Activated CD8-positive, alpha-beta memory T cell treated with anti-CD3 and anti-CD28 coated beads, Interleukin-2, amount 50 U/mL, for 24 hours (primary cell): ENCODE results near the gene SUCLG1.

Experiments used
- DNase-seq: peaks from one replicate; pipeline ENCODE4 v3.0.0-alpha.2; 2020; ENCODE audit errors: extremely low read depth

Gene SUCLG1

GRCh38 chr2:84461310-84461709, 2.2 kb upstream of the SUCLG1 start:
- DNase-seq: no peak

- no peak for DNase-seq
Observed at GRCh38 chr2:84460670-84461069, 1.6 kb upstream of the SUCLG1 start.

GRCh38 chr2:84459944-84460429, 907 bp upstream of the SUCLG1 start:
- DNase-seq: no peak

- no peak for DNase-seq
Observed at GRCh38 chr2:84458551-84459017, 496 bp downstream of the SUCLG1 start.

GRCh38 chr2:84457686-84458085, 1.4 kb downstream of the SUCLG1 start:
- DNase-seq: no peak

- no peak for DNase-seq
Observed at GRCh38 chr2:84456156-84456555, 2.9 kb downstream of the SUCLG1 start.

- DNase-seq: no peak
Observed at GRCh38 chr2:84454581-84454980, 4.5 kb downstream of the SUCLG1 start.

DNA sequence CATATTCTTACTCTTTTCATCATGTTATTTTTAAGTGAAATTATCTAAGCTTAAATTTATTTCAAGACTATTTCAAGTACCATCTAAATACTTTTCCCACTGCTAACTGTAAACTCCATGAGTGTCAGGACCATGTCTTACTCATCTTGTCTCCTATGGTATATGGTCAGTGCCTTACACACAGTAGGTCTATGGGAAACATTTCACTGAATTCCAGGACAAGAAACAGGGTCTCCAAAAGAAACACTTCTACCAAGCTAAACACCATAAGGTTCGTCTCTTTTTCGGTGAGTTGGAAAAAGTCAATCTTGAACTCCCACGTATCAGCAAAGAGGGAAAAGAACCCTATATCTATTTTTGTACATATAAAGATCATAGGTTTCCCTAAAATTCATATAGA, 6.5 kb downstream of the SUCLG1 start:
- no peak for DNase-seq

- DNase-seq: no peak
Observed at GRCh38 chr2:84451579-84451978, 7.5 kb downstream of the SUCLG1 start.

- DNase-seq: no peak
Observed at GRCh38 chr2:84450288-84451227, 8.5 kb downstream of the SUCLG1 start.

- no peak for DNase-seq
Observed at GRCh38 chr2:84449711-84450110, 9.4 kb downstream of the SUCLG1 start.

DNA sequence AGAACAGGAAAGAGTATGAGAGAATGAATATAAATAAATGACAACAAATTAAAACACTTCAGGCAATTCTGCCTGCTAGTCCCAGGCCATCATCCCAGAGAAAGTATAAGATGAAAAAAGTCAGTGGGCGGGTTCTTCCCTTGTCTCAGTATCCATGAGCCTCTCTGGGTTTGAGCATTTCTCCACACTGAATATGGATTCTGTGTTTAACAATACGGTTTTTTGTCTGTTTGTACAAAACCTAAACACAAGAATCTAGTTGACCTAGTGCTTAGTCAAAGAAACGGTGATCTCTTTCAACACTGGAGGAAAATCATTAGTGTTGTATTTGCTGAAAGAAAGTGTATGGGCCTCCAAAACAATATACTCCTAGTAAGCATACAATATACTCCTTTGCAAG, 10.0 kb downstream of the SUCLG1 start:
- no peak for DNase-seq

DNA sequence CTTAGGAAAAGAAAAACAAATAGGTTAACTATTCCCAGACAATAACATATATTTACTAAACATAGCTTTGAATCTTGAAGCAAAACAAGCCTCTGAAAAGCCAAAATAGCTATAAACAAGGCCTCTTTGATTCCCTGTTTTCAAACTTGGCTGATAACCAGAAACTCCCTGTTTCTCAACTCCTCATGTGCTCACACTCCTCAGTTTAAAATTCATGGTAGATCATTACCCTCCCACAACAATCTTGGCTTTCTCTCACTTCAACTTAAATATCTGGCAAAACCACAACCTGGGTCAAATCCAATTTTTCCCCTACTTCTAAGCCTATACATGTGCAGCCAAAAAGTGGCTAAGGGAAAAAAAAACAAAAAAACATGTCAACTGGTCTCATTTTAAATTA, 15.6 kb downstream of the SUCLG1 start:
- DNase-seq: no peak

GRCh38 chr2:84442888-84443287, 16.2 kb downstream of the SUCLG1 start:
- DNase-seq: no peak

- DNase-seq: no peak
Observed at GRCh38 chr2:84441505-84441904, 17.6 kb downstream of the SUCLG1 start.

GRCh38 chr2:84441036-84441435, 18.0 kb downstream of the SUCLG1 start:
- DNase-seq: no peak

GRCh38 chr2:84435345-84436025, 23.6 kb downstream of the SUCLG1 start:
- DNase-seq: no peak

DNA sequence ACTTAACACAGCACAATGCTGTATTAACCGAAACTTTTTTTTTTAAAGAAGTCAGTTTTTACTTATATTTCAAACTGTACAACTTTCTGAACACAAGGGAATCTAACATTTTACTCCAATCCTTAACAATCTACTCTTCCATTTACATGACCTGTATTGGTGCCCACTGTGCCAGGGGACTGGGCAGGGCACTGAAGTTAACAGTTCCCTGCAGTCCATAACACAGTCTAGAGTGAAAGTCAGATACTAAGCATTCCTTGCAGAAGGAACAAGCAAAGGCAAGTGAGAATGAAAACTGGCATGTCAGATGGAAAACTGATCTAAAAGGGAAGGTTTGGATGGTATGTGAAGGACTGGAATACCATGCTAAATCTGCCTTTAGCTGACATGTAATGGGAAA, 29.8 kb downstream of the SUCLG1 start:
- DNase-seq: no peak

DNA sequence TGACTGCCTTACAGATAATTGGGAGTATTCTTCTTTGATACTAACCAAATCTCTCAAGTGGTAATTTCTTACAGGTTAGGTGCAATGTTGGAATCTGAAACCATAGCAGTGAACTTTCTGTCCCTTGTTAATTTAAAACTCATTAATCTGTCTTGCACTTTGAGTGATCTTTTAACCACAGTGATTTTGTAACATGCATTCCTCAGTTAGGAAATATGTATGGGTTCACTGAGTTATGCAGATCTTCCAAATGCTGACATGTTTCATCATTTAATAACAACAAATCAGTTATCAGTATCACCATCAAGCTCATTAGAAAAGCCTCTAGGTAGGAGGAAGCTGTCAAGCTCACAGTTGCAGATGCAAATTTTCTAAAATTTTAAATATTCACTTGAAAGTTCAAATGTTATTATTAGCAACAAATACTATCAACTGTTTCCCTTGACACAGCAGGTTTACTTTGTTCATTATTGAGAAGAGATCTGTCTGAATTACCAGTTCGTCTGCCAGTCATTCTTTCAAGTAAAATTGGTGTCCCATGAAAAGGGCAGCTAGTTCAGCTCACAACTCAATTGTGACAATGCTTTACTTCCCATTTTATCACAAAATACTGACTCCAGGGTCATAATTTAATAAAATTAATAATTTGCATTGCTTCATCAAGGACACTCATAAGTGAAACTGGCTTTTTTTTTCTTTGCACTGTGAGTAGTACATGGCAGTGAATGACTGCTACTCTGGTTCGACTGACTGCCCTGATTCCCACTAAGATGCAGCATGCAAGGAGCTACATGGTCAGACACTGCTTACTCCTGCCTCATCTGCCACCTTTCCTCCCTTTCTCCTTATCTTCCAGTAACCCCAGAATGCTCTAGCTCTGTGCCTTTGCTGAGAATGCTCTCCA, 31.6 kb downstream of the SUCLG1 start:
- no peak for DNase-seq

DNA sequence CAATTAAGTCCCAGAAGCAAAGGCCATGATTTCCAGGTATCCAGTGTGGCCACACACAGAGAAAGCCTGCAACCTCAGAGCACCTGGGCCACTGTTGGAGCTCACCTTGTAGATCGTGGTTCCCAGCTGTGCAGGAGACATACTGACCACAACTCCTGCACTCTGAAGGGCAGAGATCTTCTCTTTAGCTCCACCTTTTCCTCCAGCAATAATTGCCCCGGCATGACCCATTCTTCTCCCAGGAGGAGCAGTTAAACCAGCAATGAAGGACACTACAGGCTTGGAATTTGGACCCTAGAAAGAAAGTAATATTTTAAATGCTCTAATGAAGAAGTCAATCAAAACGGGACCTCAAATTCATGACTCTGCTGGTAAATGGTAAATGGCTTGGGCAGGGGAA, 33.8 kb downstream of the SUCLG1 start:
- no peak for DNase-seq

DNA sequence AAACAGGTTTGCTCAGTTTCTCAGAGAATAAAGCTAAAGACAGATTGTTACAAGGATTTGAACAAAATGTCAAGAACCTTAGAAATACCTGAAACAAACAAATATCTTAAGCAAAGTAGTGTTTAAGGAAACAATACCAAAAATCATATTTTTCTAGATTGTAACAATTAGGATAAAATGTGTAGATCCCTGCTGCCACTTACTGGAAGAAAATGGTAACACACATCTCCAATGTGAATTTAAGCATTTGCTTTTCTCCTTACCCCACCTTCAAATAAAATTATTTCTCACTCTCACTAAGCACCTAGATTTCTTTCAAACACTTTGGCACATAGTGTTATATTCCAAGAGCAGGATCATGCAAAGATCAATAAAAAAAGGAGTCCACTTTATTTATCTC, 34.9 kb downstream of the SUCLG1 start:
- no peak for DNase-seq

DNA sequence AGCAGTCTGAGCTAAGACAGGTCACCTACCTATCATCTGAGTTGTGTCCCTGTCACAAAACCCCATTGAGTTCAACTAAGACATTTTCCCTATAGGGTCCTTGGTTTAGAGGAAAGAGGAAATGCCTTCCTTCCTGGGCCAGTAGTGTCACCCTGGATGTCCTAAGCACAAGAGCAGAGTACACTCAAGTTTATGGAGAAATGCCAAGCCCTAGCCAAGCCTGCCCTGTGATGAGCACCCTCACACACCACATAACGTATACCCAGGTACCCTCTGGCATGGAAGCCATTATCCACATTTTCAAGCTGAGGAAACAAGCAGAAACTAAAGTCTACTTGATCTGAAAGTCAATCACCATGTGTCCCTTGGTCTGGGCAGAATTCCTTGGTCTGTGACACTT, 37.3 kb downstream of the SUCLG1 start:
- DNase-seq: no peak
